HepG2 (cell line): ENCODE results near the gene UBR3. TPM values are rescaled to one million over a fixed set of nuclear protein-coding genes. Genes with fewer than 3 reads are reported as not detected.
A peak's percentile ranks its signal among the peaks of the same experiment; 100 is the strongest.

Experiments used
- ARID2 ChIP-seq: sonication (generic); formaldehyde crosslinking; IDR thresholded peaks from 2 replicates; pipeline ENCODE4 v1.8.1; 2022; ENCODE audit warnings: mild to moderate bottlenecking, missing genetic modification reagents, borderline replicate concordance
- MYC ChIP-seq: sonication (generic); formaldehyde crosslinking; IDR thresholded peaks from 2 replicates; pipeline ENCODE4 v1.9.0; 2021; ENCODE audit warnings: missing genetic modification reagents, borderline replicate concordance
- STAT5B ChIP-seq: sonication (generic); formaldehyde crosslinking; IDR thresholded peaks from 2 replicates; pipeline ENCODE4 v1.4.0; 2020; ENCODE audit warnings: missing genetic modification reagents
- ZNF260 ChIP-seq: sonication (generic); formaldehyde crosslinking; IDR thresholded peaks from 2 replicates; pipeline ENCODE4 v1.4.0; 2020; ENCODE audit warnings: missing genetic modification reagents, low read depth, mild to moderate bottlenecking, borderline replicate concordance
- ZNF589 ChIP-seq: sonication (generic); formaldehyde crosslinking; conservative IDR thresholded peaks from 2 replicates; pipeline ENCODE4 v1.8.0; 2022; ENCODE audit warnings: mild to moderate bottlenecking, moderate library complexity, missing genetic modification reagents
- ZNF674 ChIP-seq: sonication (generic); formaldehyde crosslinking; IDR thresholded peaks from 2 replicates; pipeline ENCODE4 v1.5.0; 2020; ENCODE audit warnings: low read depth, mild to moderate bottlenecking, missing genetic modification reagents
- ZNF83 ChIP-seq: sonication (generic); formaldehyde crosslinking; IDR thresholded peaks from 2 replicates; pipeline ENCODE4 v1.4.0; 2020; ENCODE audit warnings: missing genetic modification reagents, mild to moderate bottlenecking, borderline replicate concordance
- polyA plus RNA-seq, 8 experiments: library from polyadenylated mRNA; depleted of rRNA in 3 of 8; stranded (reverse) in 7 of 8; unstranded in 1 of 8; fragments of >200 nt; fragmentation: Illumina TruSeq in 4 of 8; extraction: Trizol in 4 of 8; gene quantifications; 2 replicates each; pipeline versions ENCODE4 v1.2.1 to v1.2.3, GENCODE V29; 2011 to 2016; ENCODE audit warnings: low read depth in 4 of 8, missing spikeins in 1 of 8, mixed read lengths in 1 of 8; ENCODE audit not compliant: insufficient read depth in 1 of 8
- total RNA-seq, 5 experiments: library from RNA; depleted of rRNA; stranded (reverse); fragments of >200 nt; fragmentation: Illumina TruSeq; extraction: Trizol; gene quantifications; 2 replicates each; pipeline ENCODE4 v1.2.3, GENCODE V29; 2016; ENCODE audit warnings: low read depth in 1 of 5
- TF ChIP-seq, protein P1 (sequence below): IDR thresholded peaks from 2 replicates; pipeline ENCODE4 v1.6.1; 2016; ENCODE audit warnings: low read depth, missing genetic modification reagents, missing compliant biosample characterization
- TF ChIP-seq, protein P2 (sequence below), 2 experiments: fragments of 450-650 bp in 1 of 2; sonication (generic) in 1 of 2; formaldehyde crosslinking in 1 of 2; IDR thresholded peaks; 2 replicates each; pipeline versions ENCODE4 v1.6.1 to v1.8.0; 2016 to 2022; ENCODE audit warnings: antibody characterized with exemption in 1 of 2, mild to moderate bottlenecking in 1 of 2, missing genetic modification reagents in 1 of 2
- TF ChIP-seq, protein P3 (sequence below): sonication (generic); formaldehyde crosslinking; IDR thresholded peaks from 2 replicates; pipeline ENCODE4 v1.5.0; 2020; ENCODE audit warnings: missing genetic modification reagents, mild to moderate bottlenecking, borderline replicate concordance

The UBR3 gene
- total and polyA plus RNA-seq, 2 of the 13 experiments (the other 11 are each of a cell fraction or from before 2014, with no cell fraction given) = 15.1 to 28.0 TPM

DNA sequence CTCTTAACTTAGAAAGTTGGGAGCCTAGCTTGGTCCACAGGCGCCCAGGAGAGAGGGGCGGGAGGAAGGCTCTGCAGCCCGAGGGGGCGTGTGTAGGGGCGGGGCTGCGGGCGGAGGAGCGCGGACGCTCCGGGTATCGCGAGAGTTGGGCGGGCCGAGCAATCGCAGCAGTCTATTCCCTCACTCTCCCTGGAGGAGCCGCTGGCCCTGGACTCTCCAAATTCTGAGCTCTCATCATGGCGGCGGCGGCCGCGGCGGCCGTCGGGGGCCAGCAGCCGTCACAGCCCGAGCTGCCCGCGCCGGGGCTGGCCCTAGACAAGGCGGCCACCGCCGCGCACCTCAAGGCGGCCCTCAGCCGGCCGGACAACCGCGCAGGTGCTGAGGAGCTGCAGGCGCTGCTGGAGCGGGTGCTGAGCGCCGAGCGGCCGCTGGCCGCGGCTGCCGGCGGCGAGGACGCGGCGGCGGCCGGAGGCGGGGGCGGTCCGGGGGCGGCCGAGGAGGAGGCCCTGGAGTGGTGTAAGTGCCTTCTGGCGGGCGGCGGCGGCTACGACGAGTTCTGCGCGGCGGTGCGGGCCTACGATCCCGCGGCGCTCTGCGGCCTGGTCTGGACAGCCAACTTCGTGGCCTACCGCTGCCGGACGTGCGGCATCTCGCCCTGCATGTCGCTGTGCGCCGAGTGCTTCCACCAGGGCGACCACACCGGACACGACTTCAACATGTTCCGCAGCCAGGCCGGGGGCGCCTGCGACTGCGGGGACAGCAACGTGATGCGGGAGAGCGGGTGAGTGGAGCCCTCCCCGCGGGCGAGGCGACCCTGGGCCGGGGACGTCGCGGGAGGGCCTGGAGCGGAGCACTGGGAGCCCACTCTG lies at the start of gene UBR3 (continued):
- TF ChIP-seq, protein P1, sequence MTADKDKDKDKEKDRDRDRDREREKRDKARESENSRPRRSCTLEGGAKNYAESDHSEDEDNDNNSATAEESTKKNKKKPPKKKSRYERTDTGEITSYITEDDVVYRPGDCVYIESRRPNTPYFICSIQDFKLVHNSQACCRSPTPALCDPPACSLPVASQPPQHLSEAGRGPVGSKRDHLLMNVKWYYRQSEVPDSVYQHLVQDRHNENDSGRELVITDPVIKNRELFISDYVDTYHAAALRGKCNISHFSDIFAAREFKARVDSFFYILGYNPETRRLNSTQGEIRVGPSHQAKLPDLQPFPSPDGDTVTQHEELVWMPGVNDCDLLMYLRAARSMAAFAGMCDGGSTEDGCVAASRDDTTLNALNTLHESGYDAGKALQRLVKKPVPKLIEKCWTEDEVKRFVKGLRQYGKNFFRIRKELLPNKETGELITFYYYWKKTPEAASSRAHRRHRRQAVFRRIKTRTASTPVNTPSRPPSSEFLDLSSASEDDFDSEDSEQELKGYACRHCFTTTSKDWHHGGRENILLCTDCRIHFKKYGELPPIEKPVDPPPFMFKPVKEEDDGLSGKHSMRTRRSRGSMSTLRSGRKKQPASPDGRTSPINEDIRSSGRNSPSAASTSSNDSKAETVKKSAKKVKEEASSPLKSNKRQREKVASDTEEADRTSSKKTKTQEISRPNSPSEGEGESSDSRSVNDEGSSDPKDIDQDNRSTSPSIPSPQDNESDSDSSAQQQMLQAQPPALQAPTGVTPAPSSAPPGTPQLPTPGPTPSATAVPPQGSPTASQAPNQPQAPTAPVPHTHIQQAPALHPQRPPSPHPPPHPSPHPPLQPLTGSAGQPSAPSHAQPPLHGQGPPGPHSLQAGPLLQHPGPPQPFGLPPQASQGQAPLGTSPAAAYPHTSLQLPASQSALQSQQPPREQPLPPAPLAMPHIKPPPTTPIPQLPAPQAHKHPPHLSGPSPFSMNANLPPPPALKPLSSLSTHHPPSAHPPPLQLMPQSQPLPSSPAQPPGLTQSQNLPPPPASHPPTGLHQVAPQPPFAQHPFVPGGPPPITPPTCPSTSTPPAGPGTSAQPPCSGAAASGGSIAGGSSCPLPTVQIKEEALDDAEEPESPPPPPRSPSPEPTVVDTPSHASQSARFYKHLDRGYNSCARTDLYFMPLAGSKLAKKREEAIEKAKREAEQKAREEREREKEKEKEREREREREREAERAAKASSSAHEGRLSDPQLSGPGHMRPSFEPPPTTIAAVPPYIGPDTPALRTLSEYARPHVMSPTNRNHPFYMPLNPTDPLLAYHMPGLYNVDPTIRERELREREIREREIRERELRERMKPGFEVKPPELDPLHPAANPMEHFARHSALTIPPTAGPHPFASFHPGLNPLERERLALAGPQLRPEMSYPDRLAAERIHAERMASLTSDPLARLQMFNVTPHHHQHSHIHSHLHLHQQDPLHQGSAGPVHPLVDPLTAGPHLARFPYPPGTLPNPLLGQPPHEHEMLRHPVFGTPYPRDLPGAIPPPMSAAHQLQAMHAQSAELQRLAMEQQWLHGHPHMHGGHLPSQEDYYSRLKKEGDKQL (CRISPR knock-in tag) = 0 out of 2 replicates have a peak, but pooled peaks have one; percentile 9
- peak; percentile 77 for TF ChIP-seq ZNF589 (CRISPR knock-in tag)
- peak; percentile 41; the same call in 1 of the 2 replicates for TF ChIP-seq MYC (CRISPR knock-in tag)
- TF ChIP-seq, protein P2, sequence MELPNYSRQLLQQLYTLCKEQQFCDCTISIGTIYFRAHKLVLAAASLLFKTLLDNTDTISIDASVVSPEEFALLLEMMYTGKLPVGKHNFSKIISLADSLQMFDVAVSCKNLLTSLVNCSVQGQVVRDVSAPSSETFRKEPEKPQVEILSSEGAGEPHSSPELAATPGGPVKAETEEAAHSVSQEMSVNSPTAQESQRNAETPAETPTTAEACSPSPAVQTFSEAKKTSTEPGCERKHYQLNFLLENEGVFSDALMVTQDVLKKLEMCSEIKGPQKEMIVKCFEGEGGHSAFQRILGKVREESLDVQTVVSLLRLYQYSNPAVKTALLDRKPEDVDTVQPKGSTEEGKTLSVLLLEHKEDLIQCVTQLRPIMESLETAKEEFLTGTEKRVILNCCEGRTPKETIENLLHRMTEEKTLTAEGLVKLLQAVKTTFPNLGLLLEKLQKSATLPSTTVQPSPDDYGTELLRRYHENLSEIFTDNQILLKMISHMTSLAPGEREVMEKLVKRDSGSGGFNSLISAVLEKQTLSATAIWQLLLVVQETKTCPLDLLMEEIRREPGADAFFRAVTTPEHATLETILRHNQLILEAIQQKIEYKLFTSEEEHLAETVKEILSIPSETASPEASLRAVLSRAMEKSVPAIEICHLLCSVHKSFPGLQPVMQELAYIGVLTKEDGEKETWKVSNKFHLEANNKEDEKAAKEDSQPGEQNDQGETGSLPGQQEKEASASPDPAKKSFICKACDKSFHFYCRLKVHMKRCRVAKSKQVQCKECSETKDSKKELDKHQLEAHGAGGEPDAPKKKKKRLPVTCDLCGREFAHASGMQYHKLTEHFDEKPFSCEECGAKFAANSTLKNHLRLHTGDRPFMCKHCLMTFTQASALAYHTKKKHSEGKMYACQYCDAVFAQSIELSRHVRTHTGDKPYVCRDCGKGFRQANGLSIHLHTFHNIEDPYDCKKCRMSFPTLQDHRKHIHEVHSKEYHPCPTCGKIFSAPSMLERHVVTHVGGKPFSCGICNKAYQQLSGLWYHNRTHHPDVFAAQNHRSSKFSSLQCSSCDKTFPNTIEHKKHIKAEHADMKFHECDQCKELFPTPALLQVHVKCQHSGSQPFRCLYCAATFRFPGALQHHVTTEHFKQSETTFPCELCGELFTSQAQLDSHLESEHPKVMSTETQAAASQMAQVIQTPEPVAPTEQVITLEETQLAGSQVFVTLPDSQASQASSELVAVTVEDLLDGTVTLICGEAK (IDR thresholded peaks at IDR 0.05) = no peak
- TF ChIP-seq, protein P2 (CRISPR knock-in tag; IDR thresholded peaks at IDR 0.05) = no peak
- TF ChIP-seq, protein P3, sequence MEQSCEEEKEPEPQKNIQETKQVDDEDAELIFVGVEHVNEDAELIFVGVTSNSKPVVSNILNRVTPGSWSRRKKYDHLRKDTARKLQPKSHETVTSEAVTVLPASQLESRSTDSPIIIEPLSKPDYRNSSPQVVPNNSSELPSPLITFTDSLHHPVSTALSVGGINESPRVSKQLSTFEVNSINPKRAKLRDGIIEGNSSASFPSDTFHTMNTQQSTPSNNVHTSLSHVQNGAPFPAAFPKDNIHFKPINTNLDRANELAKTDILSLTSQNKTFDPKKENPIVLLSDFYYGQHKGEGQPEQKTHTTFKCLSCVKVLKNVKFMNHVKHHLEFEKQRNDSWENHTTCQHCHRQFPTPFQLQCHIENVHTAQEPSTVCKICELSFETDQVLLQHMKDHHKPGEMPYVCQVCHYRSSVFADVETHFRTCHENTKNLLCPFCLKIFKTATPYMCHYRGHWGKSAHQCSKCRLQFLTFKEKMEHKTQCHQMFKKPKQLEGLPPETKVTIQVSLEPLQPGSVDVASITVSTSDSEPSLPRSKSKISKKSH (CRISPR knock-in tag) = no peak
- no peak for TF ChIP-seq STAT5B (CRISPR knock-in tag)
- TF ChIP-seq ZNF674 = 0 out of 2 replicates have a peak, but pooled peaks have one; percentile 29
- TF ChIP-seq ARID2 (CRISPR knock-in tag) = 0 out of 2 replicates have a peak, but pooled peaks have one; percentile 4
- TF ChIP-seq ZNF260 (CRISPR knock-in tag) = no peak
- TF ChIP-seq ZNF83 (CRISPR knock-in tag) = no peak
